ENCODE measurements around the gene CCDC61. TPM values are rescaled to one million over a fixed set of nuclear protein-coding genes. Genes with fewer than 3 reads are reported as not detected.

Gene CCDC61
- total RNA-seq, 2 experiments from 2014 or later = 4.9 to 6.6 TPM

GRCh38 chr19:46017874-46018675 lies 22.8 kb downstream of the CCDC61 start:
- ATAC-seq (ENCODE audit: poor library complexity) (no peak), DNase-seq (no peak)
- Histone ChIP-seq H3K4me3 (ENCODE audit: low read length) (no peak overlapping the region), H3K36me3 (ENCODE audit: insufficient read depth, low read length) (no peaks in the 10 kb centered on the region), H3K27ac (ENCODE audit: low read depth in 1 of 2, low read length in 2 of 2) (no peak overlapping the region), H3K4me1 (ENCODE audit: insufficient read depth, low read length) (peaks cover 23% of the 10 kb centered on the region), H3K9me3 (ENCODE audit: control insufficient read depth in 1 of 2, insufficient read depth in 1 of 2, low read length in 2 of 2) (no peaks in the 10 kb centered on the region), H3K27me3 (ENCODE audit: control insufficient read depth in 1 of 2, insufficient read depth in 2 of 2, low read length in 2 of 2) (peaks cover 8 to 17% of the 10 kb centered on the region in 2 experiments)
- Mint-ChIP-seq H3K27ac (no peak overlapping the region), H3K4me3 (no peak overlapping the region), H3K9me3 (no peaks in the 10 kb centered on the region), H3K36me3 (ENCODE audit: low read depth) (peaks cover 4% of the 10 kb centered on the region), H3K27me3 (peaks cover 8% of the 10 kb centered on the region), H3K4me1 (ENCODE audit: low read depth) (peaks cover 21% of the 10 kb centered on the region)
- no peak for TF ChIP-seq CTCF (IDR thresholded peaks at IDR 0.05)
- ChIA-PET POLR2A (interaction anchor here (1.6 kb wide), 1 partner anchor 23 kb away, joined by 6 read pairs; the partner anchor contains the start of gene CCDC61), CTCF (interaction anchor here (1.1 to 1.9 kb wide), 4 partner anchors 11 to 201 kb away, joined by 3 to 14 read pairs (median 10); partner anchors contain the start of gene CCDC61)
- intact Hi-C loops (cut with DNase I, micrococcal nuclease) = loop anchor here (2.0 to 10.0 kb wide), 5 partner anchors 21 to 246 kb away; partner anchors contain the start of gene RSPH6A (in 1 of the 2)

GRCh38 chr19:46018729-46019251 lies 23.5 kb downstream of the CCDC61 start:
- DNase-seq (no peak), ATAC-seq (ENCODE audit: poor library complexity) (no peak)
- peaks cover 4% of the 10 kb centered on the region for H3K36me3 Mint-ChIP-seq (ENCODE audit: low read depth)
- TF ChIP-seq CTCF (IDR thresholded peaks at IDR 0.05) = no peak
- H3K4me3 ChIP-seq (ENCODE audit: low read length) = no peak overlapping the region
- no peak overlapping the region for H3K27ac Mint-ChIP-seq
- CTCF ChIA-PET = interaction anchor here (1.9 kb wide), 1 partner anchor 10 kb away, joined by 5 read pairs; no protein-coding TSS in a partner anchor
- POLR2A ChIA-PET = no interaction called here
- H3K4me1 Mint-ChIP-seq (ENCODE audit: low read depth) = peaks cover 21% of the 10 kb centered on the region
- intact Hi-C loops (cut with DNase I, micrococcal nuclease) = loop anchor here (5.0 to 10.0 kb wide), 3 partner anchors 201 to 246 kb away; partner anchors contain the start of gene RSPH6A (in 1 of the 2)
- peaks cover 13% of the 10 kb centered on the region for H3K27me3 Mint-ChIP-seq
- no peak overlapping the region for H3K4me3 Mint-ChIP-seq
- peaks cover 8 to 22% of the 10 kb centered on the region in 2 experiments for H3K27me3 ChIP-seq (ENCODE audit: control insufficient read depth in 1 of 2, insufficient read depth in 2 of 2, low read length in 2 of 2)
- H3K36me3 ChIP-seq (ENCODE audit: insufficient read depth, low read length) = no peaks in the 10 kb centered on the region
- H3K27ac ChIP-seq (ENCODE audit: low read depth in 1 of 2, low read length in 2 of 2) = no peak overlapping the region
- peaks cover 23% of the 10 kb centered on the region for H3K4me1 ChIP-seq (ENCODE audit: insufficient read depth, low read length)
- no peaks in the 10 kb centered on the region for H3K9me3 ChIP-seq (ENCODE audit: control insufficient read depth in 1 of 2, insufficient read depth in 1 of 2, low read length in 2 of 2)
- H3K9me3 Mint-ChIP-seq = no peaks in the 10 kb centered on the region

- Histone ChIP-seq H3K4me1 (ENCODE audit: insufficient read depth, low read length) (peaks cover 23% of the 10 kb centered on the region), H3K27ac (ENCODE audit: low read depth in 1 of 2, low read length in 2 of 2) (no peak overlapping the region), H3K9me3 (ENCODE audit: control insufficient read depth in 1 of 2, insufficient read depth in 1 of 2, low read length in 2 of 2) (no peaks in the 10 kb centered on the region), H3K36me3 (ENCODE audit: insufficient read depth, low read length) (no peaks in the 10 kb centered on the region), H3K4me3 (ENCODE audit: low read length) (no peak overlapping the region), H3K27me3 (ENCODE audit: control insufficient read depth in 1 of 2, insufficient read depth in 2 of 2, low read length in 2 of 2) (peaks cover 13 to 22% of the 10 kb centered on the region in 2 experiments)
- ATAC-seq (ENCODE audit: poor library complexity) (no peak), DNase-seq (no peak)
- CTCF ChIA-PET = interaction anchor here (1.9 kb wide), 1 partner anchor 10 kb away, joined by 5 read pairs; no protein-coding TSS in a partner anchor
- no peak for TF ChIP-seq CTCF (IDR thresholded peaks at IDR 0.05)
- peaks cover 16% of the 10 kb centered on the region for H3K27me3 Mint-ChIP-seq
- no peaks in the 10 kb centered on the region for H3K9me3 Mint-ChIP-seq
- no peak overlapping the region for H3K27ac Mint-ChIP-seq
- POLR2A ChIA-PET = no interaction called here
- peaks cover 20% of the 10 kb centered on the region for H3K4me1 Mint-ChIP-seq (ENCODE audit: low read depth)
- H3K36me3 Mint-ChIP-seq (ENCODE audit: low read depth) = peaks cover 4% of the 10 kb centered on the region
- no peak overlapping the region for H3K4me3 Mint-ChIP-seq
- intact Hi-C loops (cut with DNase I, micrococcal nuclease) = loop anchor here (5.0 to 10.0 kb wide), 3 partner anchors 202 to 247 kb away; partner anchors contain the start of gene RSPH6A (in 1 of the 2)
Observed at GRCh38 chr19:46019270-46019669, 24.0 kb downstream of the CCDC61 start.
